ENCODE data around the gene NEUROD6. TPM values are rescaled to one million over a fixed set of nuclear protein-coding genes. Genes with fewer than 3 reads are reported as not detected.

Gene NEUROD6
- total and polyA plus RNA-seq, 8 donors, result 0.12 to 0.17 TPM; not detected in 6

DNA sequence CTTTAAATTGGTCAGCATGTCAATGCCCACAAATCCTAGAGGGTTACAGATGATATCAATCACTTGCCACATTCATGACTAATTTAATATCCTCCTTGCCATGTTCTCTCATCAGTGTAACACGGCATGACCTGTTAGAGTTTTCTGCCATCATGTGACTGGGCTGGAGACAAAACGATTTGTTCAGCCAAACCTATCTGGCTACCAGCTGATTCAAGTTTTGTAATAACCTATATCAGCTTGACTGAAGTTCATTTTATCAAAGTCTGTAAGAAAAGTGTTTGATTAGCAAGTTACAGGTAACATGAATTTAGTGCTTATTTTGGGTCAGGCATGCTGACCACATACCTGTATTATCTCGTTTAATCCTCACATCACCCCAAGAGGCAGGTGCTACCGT, 25.7 kb downstream of the NEUROD6 start:
- H3K4me3 ChIP-seq, result no peak overlapping the region
- TF ChIP-seq, protein P1, sequence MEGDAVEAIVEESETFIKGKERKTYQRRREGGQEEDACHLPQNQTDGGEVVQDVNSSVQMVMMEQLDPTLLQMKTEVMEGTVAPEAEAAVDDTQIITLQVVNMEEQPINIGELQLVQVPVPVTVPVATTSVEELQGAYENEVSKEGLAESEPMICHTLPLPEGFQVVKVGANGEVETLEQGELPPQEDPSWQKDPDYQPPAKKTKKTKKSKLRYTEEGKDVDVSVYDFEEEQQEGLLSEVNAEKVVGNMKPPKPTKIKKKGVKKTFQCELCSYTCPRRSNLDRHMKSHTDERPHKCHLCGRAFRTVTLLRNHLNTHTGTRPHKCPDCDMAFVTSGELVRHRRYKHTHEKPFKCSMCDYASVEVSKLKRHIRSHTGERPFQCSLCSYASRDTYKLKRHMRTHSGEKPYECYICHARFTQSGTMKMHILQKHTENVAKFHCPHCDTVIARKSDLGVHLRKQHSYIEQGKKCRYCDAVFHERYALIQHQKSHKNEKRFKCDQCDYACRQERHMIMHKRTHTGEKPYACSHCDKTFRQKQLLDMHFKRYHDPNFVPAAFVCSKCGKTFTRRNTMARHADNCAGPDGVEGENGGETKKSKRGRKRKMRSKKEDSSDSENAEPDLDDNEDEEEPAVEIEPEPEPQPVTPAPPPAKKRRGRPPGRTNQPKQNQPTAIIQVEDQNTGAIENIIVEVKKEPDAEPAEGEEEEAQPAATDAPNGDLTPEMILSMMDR (IDR thresholded peaks at IDR 0.05), result no peak
- no peaks in the 10 kb centered on the region for H3K36me3 ChIP-seq
- H3K9me3 ChIP-seq, result no peaks in the 10 kb centered on the region
- DNase-seq (no peak), ATAC-seq (no peak)
- no peaks in the 10 kb centered on the region for H3K27me3 ChIP-seq
- no peaks in the 10 kb centered on the region for H3K4me1 ChIP-seq
- intact Hi-C loops (cut with DNase I), result no loop called here
- H3K27ac ChIP-seq, result no peak overlapping the region

DNA sequence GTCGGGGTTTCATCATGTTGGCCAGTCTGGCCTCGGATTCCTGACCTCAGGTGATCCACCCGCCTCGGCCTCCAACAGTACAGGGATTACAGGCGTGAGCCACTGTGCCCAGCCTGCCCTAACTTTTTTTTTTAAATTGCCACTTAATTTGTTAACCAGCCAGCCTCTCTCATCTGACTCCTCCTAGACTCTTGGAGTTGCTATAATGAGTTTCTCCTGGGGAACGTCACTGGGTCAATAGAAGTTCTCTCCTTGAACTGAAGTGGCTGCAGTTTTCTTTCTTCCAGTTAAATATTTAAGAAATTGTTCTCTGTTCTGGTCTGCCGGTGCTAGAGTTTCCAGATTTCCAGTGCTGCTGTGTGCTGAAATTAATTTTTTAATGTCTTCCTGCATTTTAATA, 27.6 kb downstream of the NEUROD6 start:
- no peaks in the 10 kb centered on the region for H3K4me1 ChIP-seq
- peak; percentile 88 for ATAC-seq
- DNase-seq, result peak in 1 of 4 donors; percentile 61
- TF ChIP-seq, protein P1 (IDR thresholded peaks at IDR 0.05), result no peak
- no peak overlapping the region for H3K27ac ChIP-seq
- no peaks in the 10 kb centered on the region for H3K27me3 ChIP-seq
- H3K4me3 ChIP-seq, result no peak overlapping the region
- no peaks in the 10 kb centered on the region for H3K36me3 ChIP-seq
- H3K9me3 ChIP-seq, result no peaks in the 10 kb centered on the region
- intact Hi-C loops (cut with DNase I), result no loop called here

DNA sequence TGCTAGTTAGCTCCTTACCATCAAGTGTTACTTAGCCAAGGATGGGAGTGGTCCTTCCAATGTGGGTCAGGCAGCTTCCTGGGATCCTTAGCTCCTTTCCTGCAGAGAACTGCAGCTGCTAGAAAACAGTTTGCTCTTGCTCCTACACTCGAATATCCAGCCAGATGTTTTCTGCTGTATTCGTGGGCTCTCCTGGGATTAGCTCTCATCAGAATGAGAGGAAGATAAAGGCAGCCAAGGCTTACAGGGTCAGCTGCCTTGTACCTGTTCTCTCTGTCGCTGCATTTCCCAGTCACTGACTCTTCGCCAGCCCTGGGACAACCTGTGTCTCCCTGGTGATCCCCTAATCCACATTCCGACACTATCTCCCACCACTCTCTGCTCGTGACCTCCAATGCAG, 29.0 kb downstream of the NEUROD6 start:
- Histone ChIP-seq H3K9me3 (no peaks in the 10 kb centered on the region), H3K4me1 (no peaks in the 10 kb centered on the region), H3K27ac (no peak overlapping the region), H3K4me3 (no peak overlapping the region), H3K27me3 (no peaks in the 10 kb centered on the region), H3K36me3 (no peaks in the 10 kb centered on the region)
- TF ChIP-seq, protein P1 (IDR thresholded peaks at IDR 0.05), result no peak
- ATAC-seq (peak; percentile 27), DNase-seq (no peak)
- intact Hi-C loops (cut with DNase I), result no loop called here

DNA sequence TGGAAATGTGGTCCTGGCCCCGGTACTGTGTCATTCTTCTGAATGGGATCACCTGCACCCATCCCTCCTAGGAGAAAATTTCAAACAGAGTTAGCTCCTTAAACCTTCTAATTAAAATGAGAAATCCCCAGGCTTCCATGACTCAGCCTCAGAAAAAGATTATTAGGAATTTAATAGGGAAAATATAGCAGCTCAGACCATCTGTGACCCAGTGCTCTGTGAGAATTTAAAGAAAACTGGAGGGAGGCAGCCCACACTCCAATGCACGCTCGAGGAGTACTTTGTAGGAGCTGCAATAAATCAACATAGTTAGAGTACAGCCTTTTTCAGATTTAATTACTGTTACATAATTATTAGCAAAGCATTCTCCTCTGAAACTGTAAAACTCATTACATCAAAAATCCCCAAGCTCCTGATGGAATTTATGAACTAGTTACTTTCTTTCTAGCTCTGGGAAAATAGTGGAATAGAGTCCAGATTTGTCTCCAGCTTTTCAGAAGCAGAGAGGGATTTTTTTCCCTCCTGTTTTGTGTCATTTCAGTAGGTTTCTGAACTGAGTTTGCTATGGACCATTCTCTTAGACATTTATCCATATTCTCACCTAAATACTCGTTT, 30.1 kb downstream of the NEUROD6 start:
- ATAC-seq (no peak), DNase-seq (no peak)
- H3K9me3 ChIP-seq, result no peaks in the 10 kb centered on the region
- no peaks in the 10 kb centered on the region for H3K4me1 ChIP-seq
- H3K36me3 ChIP-seq, result no peaks in the 10 kb centered on the region
- no peak overlapping the region for H3K27ac ChIP-seq
- no peak overlapping the region for H3K4me3 ChIP-seq
- no peaks in the 10 kb centered on the region for H3K27me3 ChIP-seq
- intact Hi-C loops (cut with DNase I), result no loop called here
- TF ChIP-seq, protein P1 (IDR thresholded peaks at IDR 0.05), result no peak

DNA sequence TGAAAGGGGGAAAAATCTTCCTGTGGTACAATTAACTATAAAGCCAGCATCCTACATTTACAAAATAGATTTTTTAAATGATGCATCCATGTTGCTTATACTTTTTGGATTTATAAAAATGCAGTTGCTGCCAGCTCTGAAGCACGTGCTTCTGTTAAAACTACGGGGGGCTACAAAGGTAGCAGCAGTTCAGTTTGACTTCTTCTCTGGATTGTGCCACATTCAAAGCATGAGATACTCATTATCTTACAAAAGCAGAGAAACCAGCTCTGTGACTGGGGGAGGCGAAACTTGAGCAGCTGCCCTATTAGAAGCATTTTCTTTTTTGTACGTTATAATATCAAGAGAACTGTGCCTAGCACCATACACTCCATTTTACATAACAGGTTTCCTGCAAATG, 31.1 kb downstream of the NEUROD6 start:
- Histone ChIP-seq H3K9me3 (no peaks in the 10 kb centered on the region), H3K27me3 (no peaks in the 10 kb centered on the region), H3K4me3 (no peak overlapping the region), H3K36me3 (no peaks in the 10 kb centered on the region), H3K4me1 (no peaks in the 10 kb centered on the region), H3K27ac (no peak overlapping the region)
- ATAC-seq (no peak), DNase-seq (no peak)
- TF ChIP-seq, protein P1 (IDR thresholded peaks at IDR 0.05), result no peak
- intact Hi-C loops (cut with DNase I), result no loop called here
